Breast epithelium (tissue), 4 donors: ENCODE measurements around the gene TTC28. TPM values are rescaled to one million over a fixed set of nuclear protein-coding genes. Genes with fewer than 3 reads are reported as not detected.
"Not testable (repeated sequence)": the region's sequence is repeated elsewhere in the genome, so short reads cannot be mapped to it uniquely, and the experiment has no call there.

Source experiments
- DNase-seq, 2 donors: peaks; one replicate each; pipeline ENCODE4 v3.0.0-alpha.2; 2019; ENCODE audit warnings: low spot score in 2 of 2
- H3K27ac ChIP-seq, 2 donors: fragments of 200-600 bp; sonication (generic) in 1 of 2; one replicate each; pipeline ENCODE4 v1.5.1; 2016 to 2019; ENCODE audit warnings: mild to moderate bottlenecking in 1 of 2
- H3K27me3 ChIP-seq, 2 donors: fragments of 200-600 bp; sonication (generic) in 1 of 2; one replicate each; pipeline versions ENCODE4 v1.5.1 to v1.6.0; 2017 to 2019; ENCODE audit warnings: control low read depth in 1 of 2, mild to moderate bottlenecking in 1 of 2
- H3K36me3 ChIP-seq: fragments of 200-600 bp; one replicate; pipeline ENCODE4 v1.5.1; 2019
- H3K4me1 ChIP-seq, 2 donors: fragments of 200-600 bp; sonication (generic); one replicate each; pipeline ENCODE4 v1.5.1; 2016 to 2019; ENCODE audit warnings: control low read depth in 1 of 2
- H3K4me3 ChIP-seq, 3 donors: fragments of 200-600 bp; sonication (generic); 1 replicate in 2 of 3; 2 replicates in 1 of 3; pipeline ENCODE4 v1.5.1; 2016 to 2019; ENCODE audit warnings: mild to moderate bottlenecking in 3 of 3, moderate library complexity in 2 of 3
- H3K9me3 ChIP-seq, 2 donors: fragments of 200-600 bp; sonication (generic) in 1 of 2; one replicate each; pipeline ENCODE4 v1.5.1; 2016 to 2019; ENCODE audit warnings: control low read depth in 1 of 2
- CTCF ChIP-seq, 3 donors: fragments of 450-650 bp; IDR thresholded peaks; one replicate each; pipeline ENCODE4 v1.5.1; 2016 to 2017; ENCODE audit warnings: antibody characterized with exemption in 3 of 3, mild to moderate bottlenecking in 3 of 3, moderate library complexity in 3 of 3
- POLR2A ChIP-seq: fragments of 450-650 bp; IDR thresholded peaks from one replicate; pipeline ENCODE4 v1.6.1; 2016; ENCODE audit warnings: antibody characterized with exemption, mild to moderate bottlenecking, moderate library complexity
- POLR2AphosphoS5 ChIP-seq, 3 donors: sonication (generic); formaldehyde crosslinking; IDR thresholded peaks; one replicate each; pipeline ENCODE4 v1.6.1; 2017; ENCODE audit warnings: antibody characterized with exemption in 3 of 3
- intact Hi-C: fragments of 100-400 bp; cut with DNase I; formaldehyde crosslinking; loops from one replicate; pipeline ENCODE4 v1.15.1; 2023; ENCODE audit warnings: low total_unique reads
- total RNA-seq, 3 donors: library from RNA; depleted of rRNA; stranded (reverse); fragments of >200 nt; gene quantifications; one replicate each; pipeline ENCODE4 v1.1.0, GENCODE V29; 2016

The TTC28 gene
- total RNA-seq, 3 donors from 2014 or later, result 33.5 to 43.3 (median 40.2) TPM

GRCh38 chr22:28547132-28547842, 132.4 kb downstream of the TTC28 start:
- TF ChIP-seq CTCF (IDR thresholded peaks at IDR 0.05) (no peak), POLR2AphosphoS5 (IDR thresholded peaks at IDR 0.05) (no peak), POLR2A (no peak)
- intact Hi-C loops, result no loop called here
- H3K27me3 ChIP-seq, result no peaks in the 10 kb centered on the region
- no peaks in the 10 kb centered on the region for H3K4me1 ChIP-seq
- H3K9me3 ChIP-seq, result no peaks in the 10 kb centered on the region
- no peaks in the 10 kb centered on the region for H3K36me3 ChIP-seq
- no peak overlapping the region for H3K27ac ChIP-seq
- H3K4me3 ChIP-seq, result no peak overlapping the region
- DNase-seq, result no peak

- no peaks in the 10 kb centered on the region for H3K27me3 ChIP-seq
- intact Hi-C loops, result no loop called here
- no peaks in the 10 kb centered on the region for H3K36me3 ChIP-seq
- H3K4me1 ChIP-seq, result no peaks in the 10 kb centered on the region
- TF ChIP-seq POLR2AphosphoS5 (IDR thresholded peaks at IDR 0.05), result no peak
- TF ChIP-seq POLR2A, result no peak
- TF ChIP-seq CTCF (IDR thresholded peaks at IDR 0.05), result no peak
- no peak overlapping the region for H3K4me3 ChIP-seq
- no peak overlapping the region for H3K27ac ChIP-seq
- H3K9me3 ChIP-seq, result no peaks in the 10 kb centered on the region
- DNase-seq, result no peak
Observed at GRCh38 chr22:28544431-28544868, 135.2 kb downstream of the TTC28 start.

- intact Hi-C loops, result no loop called here
- TF ChIP-seq CTCF (IDR thresholded peaks at IDR 0.05) (no peak), POLR2AphosphoS5 (IDR thresholded peaks at IDR 0.05) (no peak), POLR2A (no peak)
Observed at GRCh38 chr22:28542980-28543621, 136.5 kb downstream of the TTC28 start.

GRCh38 chr22:28541137-28541536, 138.5 kb downstream of the TTC28 start:
- DNase-seq, result no peak
- H3K4me1 ChIP-seq, result no peaks in the 10 kb centered on the region
- H3K4me3 ChIP-seq, result no peak overlapping the region
- H3K27me3 ChIP-seq, result no peaks in the 10 kb centered on the region
- H3K27ac ChIP-seq, result no peak overlapping the region
- no peak for TF ChIP-seq POLR2AphosphoS5 (IDR thresholded peaks at IDR 0.05)
- TF ChIP-seq CTCF (IDR thresholded peaks at IDR 0.05), result no peak
- no peak for TF ChIP-seq POLR2A
- H3K9me3 ChIP-seq, result no peaks in the 10 kb centered on the region
- intact Hi-C loops, result no loop called here
- no peaks in the 10 kb centered on the region for H3K36me3 ChIP-seq

More at GRCh38 chr22:28542980-28543621, 136.5 kb downstream of the TTC28 start:
- Histone ChIP-seq H3K27ac (no peak overlapping the region), H3K4me1 (no peaks in the 10 kb centered on the region), H3K27me3 (no peaks in the 10 kb centered on the region), H3K36me3 (no peaks in the 10 kb centered on the region), H3K9me3 (no peaks in the 10 kb centered on the region), H3K4me3 (no peak overlapping the region)
- no peak for DNase-seq

GRCh38 chr22:28538922-28539321, 140.7 kb downstream of the TTC28 start:
- no peak overlapping the region for H3K4me3 ChIP-seq
- no peak for DNase-seq
- no peaks in the 10 kb centered on the region for H3K27me3 ChIP-seq
- no peak overlapping the region for H3K27ac ChIP-seq
- H3K36me3 ChIP-seq, result no peaks in the 10 kb centered on the region
- TF ChIP-seq CTCF (IDR thresholded peaks at IDR 0.05) (no peak), POLR2A (no peak), POLR2AphosphoS5 (IDR thresholded peaks at IDR 0.05) (no peak)
- intact Hi-C loops, result no loop called here
- H3K9me3 ChIP-seq, result no peaks in the 10 kb centered on the region
- H3K4me1 ChIP-seq, result no peaks in the 10 kb centered on the region

GRCh38 chr22:28530565-28530964, 149.1 kb downstream of the TTC28 start:
- intact Hi-C loops, H3K4me3 ChIP-seq, DNase-seq, H3K27me3 ChIP-seq, H3K36me3 ChIP-seq, H3K27ac ChIP-seq, H3K4me1 ChIP-seq: not testable (repeated sequence)
- H3K9me3 ChIP-seq, result peaks cover 5 to 23% of the 10 kb centered on the region in 2 donors

GRCh38 chr22:28529144-28529543, 150.5 kb downstream of the TTC28 start:
- H3K27me3 ChIP-seq, DNase-seq, intact Hi-C loops, H3K4me3 ChIP-seq, H3K27ac ChIP-seq, H3K36me3 ChIP-seq, H3K4me1 ChIP-seq: not testable (repeated sequence)
- peaks cover 5 to 23% of the 10 kb centered on the region in 2 donors for H3K9me3 ChIP-seq
